Transverse colon (tissue), 3 donors: ENCODE results near the gene CDSN.

Experiments
- POLR2A ChIP-seq: fragments of 450-650 bp; IDR thresholded peaks from one replicate; pipeline ENCODE4 v1.6.1; 2016; ENCODE audit warnings: antibody characterized with exemption, mild to moderate bottlenecking, moderate library complexity
- TF ChIP-seq, protein P1 (sequence below), 5 experiments: fragments of 200-600 bp in 3 of 5; fragments of 450-650 bp in 2 of 5; sonication (generic) in 3 of 5; IDR thresholded peaks; 1 replicate in 2 of 5; 2 replicates in 3 of 5; pipeline ENCODE4 v1.5.1; 2016 to 2017; ENCODE audit warnings: antibody characterized with exemption in 5 of 5, inconsistent platforms in 3 of 5, mild to moderate bottlenecking in 2 of 5, moderate library complexity in 1 of 5

GRCh38 chr6:31143148-31143547 lies 22.9 kb upstream of the CDSN start:
- TF ChIP-seq, protein P1, sequence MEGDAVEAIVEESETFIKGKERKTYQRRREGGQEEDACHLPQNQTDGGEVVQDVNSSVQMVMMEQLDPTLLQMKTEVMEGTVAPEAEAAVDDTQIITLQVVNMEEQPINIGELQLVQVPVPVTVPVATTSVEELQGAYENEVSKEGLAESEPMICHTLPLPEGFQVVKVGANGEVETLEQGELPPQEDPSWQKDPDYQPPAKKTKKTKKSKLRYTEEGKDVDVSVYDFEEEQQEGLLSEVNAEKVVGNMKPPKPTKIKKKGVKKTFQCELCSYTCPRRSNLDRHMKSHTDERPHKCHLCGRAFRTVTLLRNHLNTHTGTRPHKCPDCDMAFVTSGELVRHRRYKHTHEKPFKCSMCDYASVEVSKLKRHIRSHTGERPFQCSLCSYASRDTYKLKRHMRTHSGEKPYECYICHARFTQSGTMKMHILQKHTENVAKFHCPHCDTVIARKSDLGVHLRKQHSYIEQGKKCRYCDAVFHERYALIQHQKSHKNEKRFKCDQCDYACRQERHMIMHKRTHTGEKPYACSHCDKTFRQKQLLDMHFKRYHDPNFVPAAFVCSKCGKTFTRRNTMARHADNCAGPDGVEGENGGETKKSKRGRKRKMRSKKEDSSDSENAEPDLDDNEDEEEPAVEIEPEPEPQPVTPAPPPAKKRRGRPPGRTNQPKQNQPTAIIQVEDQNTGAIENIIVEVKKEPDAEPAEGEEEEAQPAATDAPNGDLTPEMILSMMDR (IDR thresholded peaks at IDR 0.05), result no peak
- TF ChIP-seq POLR2A, result no peak
